ENCODE measurements around the gene CXCL3.

The CXCL3 gene

DNA sequence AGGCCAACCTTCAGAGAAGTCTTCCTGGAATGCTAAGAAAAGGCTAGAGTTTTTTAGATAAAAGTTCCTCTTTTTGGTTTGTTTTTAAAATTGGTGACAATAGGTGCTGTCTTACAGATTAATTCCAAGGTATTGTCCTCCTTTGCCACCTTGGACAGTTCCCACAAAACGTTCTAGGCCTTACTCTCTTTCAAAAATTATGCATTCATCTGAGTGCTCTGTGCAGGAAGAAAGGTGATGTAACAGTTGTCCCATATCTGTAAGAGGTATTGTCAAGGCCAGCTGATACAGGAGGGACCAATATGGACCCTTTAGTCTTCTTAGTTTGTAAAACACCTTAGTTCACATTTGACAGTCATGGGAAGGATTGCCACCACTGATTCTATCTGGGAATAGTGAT, 24.2 kb downstream of the CXCL3 start:
- no peak for DNase-seq (ENCODE audit: low read depth in 2 of 2, low spot score in 1 of 2)

DNA sequence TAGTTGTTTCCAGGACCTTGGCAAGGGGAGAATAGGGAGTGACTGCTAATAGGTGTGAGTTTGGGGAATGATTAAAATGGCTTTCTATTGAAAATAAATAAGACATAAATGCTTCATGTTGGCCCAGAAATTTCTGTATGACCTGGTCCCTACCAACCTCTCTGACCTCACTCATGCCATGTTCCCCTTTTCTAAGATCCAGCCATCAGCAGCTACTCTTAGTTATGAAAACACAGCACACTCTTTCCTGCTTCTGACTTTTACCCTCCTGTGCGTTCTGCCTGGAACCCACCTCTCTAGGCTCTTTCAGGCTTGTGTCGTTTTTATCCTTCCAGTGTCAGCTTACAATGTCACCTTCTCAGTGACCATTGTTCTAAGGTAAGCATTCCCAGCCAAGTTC, 25.2 kb downstream of the CXCL3 start:
- DNase-seq (ENCODE audit: low read depth in 2 of 2, low spot score in 1 of 2), result no peak

DNA sequence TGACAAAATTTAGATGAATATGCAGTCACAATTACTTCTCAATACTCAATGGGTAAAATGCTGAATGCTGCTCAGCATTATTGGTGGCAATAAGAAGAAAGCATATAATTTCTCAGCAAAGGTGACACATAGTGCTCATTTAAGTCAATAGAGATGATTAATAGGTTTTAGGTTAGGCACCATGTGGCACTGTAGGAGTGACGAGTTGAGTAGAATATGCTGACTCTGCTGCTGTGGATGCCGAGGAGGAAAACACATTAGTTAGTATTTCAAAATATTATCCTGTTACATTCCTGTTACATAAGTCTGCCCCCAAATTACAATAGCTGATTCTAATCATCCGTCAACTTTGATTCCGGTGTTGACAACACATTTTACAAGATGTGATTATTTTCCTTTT, 26.4 kb downstream of the CXCL3 start:
- no peak for DNase-seq (ENCODE audit: low read depth in 2 of 2, low spot score in 1 of 2)

DNA sequence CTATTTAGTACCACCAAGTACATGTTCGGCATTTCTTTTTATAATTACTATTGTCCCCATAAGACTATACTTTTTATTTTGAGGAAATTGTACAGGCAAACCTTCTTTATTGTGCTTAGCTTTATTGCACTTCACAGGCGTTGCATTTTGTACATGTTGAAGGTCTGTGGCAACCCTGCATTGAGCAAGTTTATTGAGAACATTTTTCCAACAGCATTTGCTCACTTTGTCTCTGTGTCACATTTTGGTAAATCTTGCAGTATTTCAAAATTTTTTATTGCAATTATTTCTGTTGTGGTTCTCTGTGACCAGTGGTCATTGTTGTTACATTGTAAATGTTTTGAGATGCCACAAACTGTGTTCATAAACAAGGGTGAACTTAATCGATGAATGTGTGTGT, 29.2 kb downstream of the CXCL3 start:
- no peak for DNase-seq (ENCODE audit: low read depth in 2 of 2, low spot score in 1 of 2)

DNA sequence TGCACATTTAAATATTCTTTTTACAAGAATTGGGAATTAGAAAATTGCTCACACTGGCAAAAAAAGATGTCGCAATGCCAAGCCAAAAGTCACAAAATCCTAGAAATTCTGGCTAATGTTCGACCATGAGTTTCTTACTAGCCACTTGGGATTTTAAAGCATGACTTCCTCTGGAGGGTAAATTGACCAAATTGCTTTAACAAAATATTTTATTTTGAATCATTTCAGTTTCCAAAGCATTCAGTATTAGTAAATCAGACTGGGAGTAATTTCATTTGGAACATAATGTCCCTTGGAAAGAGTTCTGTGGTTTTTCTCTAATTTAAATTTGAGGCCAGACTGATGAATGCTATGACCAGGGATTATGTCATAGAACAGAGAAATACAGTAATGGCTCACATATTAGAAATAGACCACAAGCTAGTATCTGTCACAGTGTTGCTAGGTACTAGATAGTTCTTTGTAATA, 32.4 kb downstream of the CXCL3 start:
- DNase-seq (ENCODE audit: low read depth in 2 of 2, low spot score in 1 of 2), result no peak

DNA sequence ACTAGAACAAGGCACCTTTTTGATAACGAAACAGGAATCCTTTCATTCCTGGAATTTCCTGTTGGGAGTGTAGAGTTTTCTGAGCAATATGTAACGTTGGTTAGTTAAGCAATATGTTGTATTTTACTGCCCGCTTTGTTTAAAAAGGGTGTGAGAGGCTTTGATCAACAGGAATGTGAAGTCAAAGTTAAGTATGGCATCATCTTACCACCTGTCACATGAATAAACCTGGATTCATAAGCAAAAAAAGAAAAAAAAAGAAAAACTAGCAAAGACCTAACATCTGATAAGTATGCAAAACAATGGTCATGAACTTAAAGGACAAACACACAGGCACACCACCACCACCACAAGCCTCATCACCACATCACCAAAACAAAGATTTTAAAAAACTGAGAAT, 33.0 kb downstream of the CXCL3 start:
- no peak for DNase-seq (ENCODE audit: low read depth in 2 of 2, low spot score in 1 of 2)

DNA sequence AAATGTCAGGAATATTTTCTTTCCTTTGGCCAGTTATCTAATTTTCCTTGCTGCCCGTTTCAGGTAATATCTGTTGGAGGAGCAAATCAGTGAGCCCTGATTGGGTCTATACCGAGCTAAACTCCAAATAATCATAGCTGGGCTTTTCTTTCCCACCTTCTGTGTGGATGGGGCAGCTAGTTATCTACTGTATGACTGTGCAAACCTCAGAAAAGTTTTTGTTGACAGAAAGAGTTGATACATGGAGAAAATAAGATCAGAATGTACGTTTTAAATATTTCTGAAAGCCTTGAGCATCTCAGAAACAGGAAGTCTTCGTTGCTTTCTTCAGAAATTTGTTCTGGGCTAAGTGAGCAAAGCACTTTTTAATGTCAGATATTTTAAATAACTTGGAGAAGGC, 33.8 kb downstream of the CXCL3 start:
- DNase-seq (ENCODE audit: low read depth in 2 of 2, low spot score in 1 of 2), result no peak

DNA sequence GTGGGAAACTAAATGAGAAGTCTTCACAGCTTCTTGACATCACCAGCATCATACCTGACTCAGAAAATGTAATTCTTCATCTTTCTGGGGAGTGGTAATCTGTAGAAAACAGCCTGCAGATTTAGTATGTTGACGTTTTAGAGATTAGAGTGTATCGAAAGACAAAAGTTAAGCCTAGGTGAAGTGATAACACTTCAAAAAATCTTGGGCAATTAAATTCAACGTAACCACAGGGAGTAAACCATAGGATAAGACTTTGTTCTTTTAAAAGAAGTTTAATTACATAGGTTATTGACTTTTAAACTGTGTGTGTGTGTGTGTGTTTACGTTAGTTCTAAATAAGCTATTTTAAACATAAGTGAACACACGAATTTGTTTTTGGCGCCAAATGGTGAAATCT, 38.2 kb downstream of the CXCL3 start:
- DNase-seq (ENCODE audit: low read depth in 2 of 2, low spot score in 1 of 2), result no peak

DNA sequence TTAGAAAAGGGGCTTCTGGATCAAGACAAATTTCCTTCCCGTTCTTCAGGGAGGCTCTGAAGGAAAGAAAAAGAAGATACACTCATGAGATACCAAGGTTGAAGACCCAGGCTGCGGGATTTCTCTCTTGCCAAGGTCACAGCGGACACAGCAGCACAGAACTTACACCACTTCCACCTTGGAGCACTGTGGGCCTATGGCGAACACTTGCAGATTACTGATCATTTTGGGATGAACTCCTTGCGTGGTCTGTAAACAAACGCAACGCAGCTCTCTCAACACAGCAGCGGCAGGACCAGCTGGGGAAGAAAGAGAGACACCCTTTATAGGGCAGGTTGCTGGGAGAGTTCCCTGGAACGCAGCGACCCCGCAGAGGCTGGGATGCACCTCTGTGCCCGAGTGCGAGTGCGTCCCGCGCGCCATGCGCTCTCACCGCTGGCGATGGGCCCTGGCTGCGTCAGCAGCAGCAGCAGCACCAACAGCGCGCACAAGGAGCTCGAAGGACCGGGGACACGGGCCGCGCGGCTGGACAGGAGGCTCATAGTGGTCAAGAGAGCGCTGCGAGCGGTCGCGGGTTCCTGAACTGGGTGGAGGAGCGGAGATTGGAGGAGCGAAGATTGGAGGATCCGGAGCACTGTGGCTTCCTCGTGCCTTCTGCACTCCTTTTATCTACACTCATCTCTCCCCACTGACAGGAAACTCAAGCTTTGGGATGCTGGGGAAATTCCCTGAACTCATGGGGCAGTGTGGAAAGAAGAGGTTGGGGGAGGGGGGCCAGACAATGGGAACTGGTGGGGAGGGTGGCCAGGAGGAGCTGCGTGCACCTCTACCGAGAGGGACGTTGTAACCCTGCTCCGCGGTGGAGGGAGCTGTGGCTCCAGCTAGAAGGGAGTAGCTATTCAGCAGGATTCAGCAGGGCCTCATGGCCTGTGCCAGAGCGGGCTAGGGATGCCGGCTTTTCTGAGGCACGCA, 40.2 kb downstream of the CXCL3 start, which contains the start of gene CXCL5:
Gene CXCL5 (minus strand): TSS at position 638 of the 972 bp plus-strand sequence. CDS start 96 bp downstream, at position 542.
- DNase-seq (ENCODE audit: low read depth in 2 of 2, low spot score in 1 of 2), result no peak

DNA sequence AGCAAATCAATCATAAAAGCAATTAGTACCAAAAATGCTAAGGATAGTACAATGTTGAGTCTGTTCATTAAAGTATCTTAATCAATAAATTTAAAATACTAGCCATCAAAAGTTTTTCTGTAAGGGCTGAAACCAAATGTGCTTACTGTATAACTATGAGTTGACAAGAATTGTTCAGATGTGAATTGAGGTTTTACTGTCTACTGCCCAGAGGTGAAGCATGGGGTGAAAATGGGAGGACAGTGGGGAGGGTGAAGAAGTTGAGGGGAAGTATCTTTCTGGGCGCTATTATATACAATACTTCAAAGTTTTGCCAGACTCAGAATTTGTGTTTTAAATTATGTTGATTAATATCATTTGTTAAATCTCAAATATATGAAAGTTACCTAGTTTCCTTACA, 46.4 kb downstream of the CXCL3 start:
- no peak for DNase-seq (ENCODE audit: low read depth in 2 of 2, low spot score in 1 of 2)

DNA sequence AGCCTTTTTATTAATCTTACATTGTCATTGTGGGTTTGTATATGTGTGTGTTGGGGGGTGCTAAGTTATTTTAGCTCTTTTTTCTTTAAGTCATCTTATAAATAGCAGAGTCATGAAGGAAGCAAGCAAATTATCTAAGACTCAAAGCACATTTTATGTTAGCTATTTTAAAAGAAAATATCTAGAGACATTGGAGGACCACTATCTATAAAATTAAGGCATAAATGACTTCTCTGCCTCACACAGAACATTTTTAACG, 46.8 kb downstream of the CXCL3 start:
- no peak for DNase-seq (ENCODE audit: low read depth in 2 of 2, low spot score in 1 of 2)

DNA sequence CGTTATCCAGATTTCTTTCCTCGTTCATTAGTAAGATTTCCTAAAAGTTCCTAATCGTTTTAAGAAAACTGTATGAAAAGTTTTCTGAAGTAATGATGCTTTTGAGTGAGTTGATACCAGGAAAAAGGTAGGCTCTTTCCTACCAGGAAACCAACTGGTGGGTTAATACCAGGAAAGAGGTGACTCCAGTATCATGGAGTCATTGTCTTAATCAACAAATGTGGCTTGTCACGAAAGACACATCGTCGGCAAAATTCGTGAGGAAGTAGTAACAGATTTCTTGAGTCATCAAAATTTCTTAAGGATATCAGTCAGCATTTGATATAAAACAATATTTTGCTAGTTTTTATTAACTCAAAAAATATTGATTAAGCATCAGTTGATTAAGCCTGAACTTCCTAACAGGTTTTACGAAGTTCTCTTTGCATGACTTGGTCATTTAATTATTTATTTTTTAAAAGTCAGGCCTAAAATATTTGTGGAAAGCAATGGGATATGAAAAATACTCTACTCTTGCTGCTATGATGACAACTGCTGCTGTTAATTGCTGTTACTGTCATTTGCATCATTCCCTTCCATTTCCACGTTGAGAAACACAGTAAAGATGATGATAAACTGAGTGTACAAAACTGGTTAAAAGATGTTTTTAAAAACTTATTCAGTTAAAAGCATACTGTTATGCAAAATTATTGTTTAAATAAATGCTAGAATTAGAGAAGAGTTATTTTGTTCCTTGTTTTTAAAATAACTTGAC, 47.3 kb downstream of the CXCL3 start:
- DNase-seq (ENCODE audit: low read depth in 2 of 2, low spot score in 1 of 2), result no peak

DNA sequence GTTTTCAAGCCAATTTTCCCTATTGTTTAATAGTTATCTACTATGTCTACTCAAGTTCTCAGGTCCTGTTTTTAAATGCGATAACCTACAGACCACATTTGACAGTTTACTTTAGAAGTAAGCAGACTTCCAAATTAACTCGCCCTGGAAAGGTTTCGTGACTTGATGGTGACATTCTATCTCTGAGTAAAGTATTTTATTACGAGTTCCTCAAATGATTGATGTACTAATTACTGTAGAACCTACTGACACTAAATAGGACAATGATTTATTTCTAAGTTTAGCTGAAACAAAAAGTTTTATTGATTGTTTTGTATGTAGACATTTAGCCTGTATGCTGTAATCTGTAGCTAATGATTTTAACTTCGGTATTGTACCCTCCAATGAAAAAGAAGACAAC, 48.6 kb downstream of the CXCL3 start:
- DNase-seq (ENCODE audit: low read depth in 2 of 2, low spot score in 1 of 2), result no peak

DNA sequence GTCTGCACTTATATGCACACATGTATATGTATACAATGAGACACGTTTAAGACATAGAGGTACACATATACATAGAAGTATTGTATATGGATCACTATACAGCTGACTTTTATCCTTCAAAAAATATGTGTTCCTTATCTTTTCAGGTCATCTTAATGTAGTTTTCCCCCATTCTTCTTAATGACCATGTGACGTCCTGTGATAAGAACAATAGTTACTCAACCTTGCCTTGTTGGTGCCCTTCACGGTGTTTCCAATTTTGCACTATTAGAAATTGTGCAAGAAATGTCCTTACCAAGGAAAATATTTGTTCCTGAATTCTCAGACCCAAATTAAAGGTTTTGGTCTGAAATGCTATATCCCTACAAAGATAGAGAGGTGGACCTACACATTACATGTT, 49.5 kb downstream of the CXCL3 start:
- DNase-seq (ENCODE audit: low read depth in 2 of 2, low spot score in 1 of 2), result no peak

DNA sequence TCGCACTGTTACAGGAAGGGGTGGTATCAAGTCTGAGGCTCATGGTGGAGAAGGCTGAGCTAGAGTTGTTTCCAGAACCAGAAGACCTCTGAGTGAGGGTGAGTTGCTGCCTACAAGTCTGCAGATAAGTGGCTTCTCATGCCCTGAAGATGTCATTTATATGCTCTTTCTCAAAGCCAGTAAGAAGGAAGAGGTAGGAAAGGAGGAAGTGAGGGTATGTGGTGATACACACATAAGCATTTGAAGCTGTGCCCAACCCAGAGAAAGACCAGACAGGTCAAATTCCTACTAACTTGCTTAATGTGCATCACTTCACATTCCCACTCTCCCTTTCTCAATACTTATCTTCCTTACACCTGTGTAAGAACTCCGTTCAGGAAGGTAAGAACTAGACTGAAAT, 50.4 kb downstream of the CXCL3 start, which contains the start of gene PPBP:
Gene PPBP (minus strand): TSS at position 130 of the 400 bp plus-strand sequence. CDS start 87 bp downstream, at position 43.
- no peak for DNase-seq (ENCODE audit: low read depth in 2 of 2, low spot score in 1 of 2)
